ENCODE results near the gene PKNOX2. TPM values are rescaled to one million over a fixed set of nuclear protein-coding genes. Genes with fewer than 3 reads are reported as not detected.

Gene PKNOX2
- total RNA-seq, 2 experiments from 2014 or later, result not detected

GRCh38 chr11:125342281-125342930, 177.9 kb downstream of the PKNOX2 start:
- Mint-ChIP-seq H3K4me3 (no peak overlapping the region), H3K27me3 (peaks cover 11% of the 10 kb centered on the region), H3K9me3 (no peaks in the 10 kb centered on the region), H3K4me1 (no peaks in the 10 kb centered on the region), H3K36me3 (ENCODE audit: low read depth) (no peaks in the 10 kb centered on the region), H3K27ac (no peak overlapping the region)
- POLR2A ChIA-PET, result no interaction called here
- CTCF ChIA-PET, result no interaction called here
- no peak for DNase-seq

DNA sequence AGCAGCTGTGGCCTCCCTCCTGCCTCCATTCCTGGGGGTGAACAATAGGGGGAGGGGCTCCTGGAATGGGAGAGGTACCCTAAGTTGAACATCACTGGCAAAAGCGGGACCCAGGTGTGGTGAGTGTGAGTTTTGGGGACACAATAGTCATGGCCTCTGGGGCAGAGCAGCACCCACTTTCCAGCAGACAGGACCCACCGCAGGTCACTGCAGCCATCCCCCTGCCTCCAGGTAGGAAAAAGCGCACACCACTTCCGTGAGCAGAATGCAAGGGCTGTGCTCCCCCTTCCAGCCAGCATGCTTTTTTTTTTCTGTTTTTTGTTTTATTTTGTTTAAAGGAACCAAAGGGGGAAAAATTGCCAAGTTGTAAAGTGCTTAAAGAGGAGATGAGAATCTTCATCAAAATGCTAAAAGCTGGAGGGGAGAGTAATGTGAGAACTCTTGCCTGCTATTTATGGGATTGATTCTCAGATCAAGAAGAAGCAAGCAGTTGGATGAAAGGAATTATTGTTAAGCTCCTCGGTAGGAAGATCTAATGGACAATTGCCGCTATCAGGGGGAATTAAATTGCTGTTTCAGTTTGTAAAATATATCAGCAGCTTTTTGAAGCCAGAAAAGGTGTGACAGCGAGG, 178.7 kb downstream of the PKNOX2 start:
- DNase-seq, result no peak
- Mint-ChIP-seq H3K9me3 (no peaks in the 10 kb centered on the region), H3K36me3 (ENCODE audit: low read depth) (no peaks in the 10 kb centered on the region), H3K4me3 (no peak overlapping the region), H3K27ac (no peak overlapping the region), H3K27me3 (peaks cover 11% of the 10 kb centered on the region), H3K4me1 (no peaks in the 10 kb centered on the region)
- ChIA-PET POLR2A (no interaction called here), CTCF (interaction anchor here (0.6 to 1.2 kb wide), 3 partner anchors 14 to 591 kb away, joined by 3 read pairs; partner anchors contain the start of gene VSIG2)

DNA sequence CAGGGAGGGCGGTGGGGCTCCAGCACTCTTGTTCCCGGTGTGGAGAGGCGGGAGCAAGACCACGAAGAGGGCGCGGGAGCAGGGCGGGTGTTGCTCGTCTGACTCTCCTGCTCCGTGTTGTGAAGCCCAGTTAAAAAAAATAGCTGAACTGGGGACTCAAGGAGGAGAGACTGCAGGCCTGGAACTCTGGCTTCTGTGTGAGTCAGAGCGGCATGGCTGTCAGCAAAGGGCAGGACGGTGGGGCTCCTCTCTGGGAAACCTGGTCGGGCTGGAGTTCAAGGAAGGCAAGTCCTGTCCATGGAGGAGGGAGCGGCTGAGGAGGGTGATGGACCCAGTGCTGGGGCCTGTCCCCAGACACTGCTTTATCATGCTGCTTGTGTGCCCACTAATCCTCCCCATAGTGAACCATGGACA, 179.2 kb downstream of the PKNOX2 start:
- ChIA-PET POLR2A (no interaction called here), CTCF (interaction anchor here (0.9 to 1.2 kb wide), 2 partner anchors 14 to 25 kb away, joined by 3 read pairs; no protein-coding TSS in a partner anchor)
- Mint-ChIP-seq H3K27me3 (peaks cover 7% of the 10 kb centered on the region), H3K36me3 (ENCODE audit: low read depth) (no peaks in the 10 kb centered on the region), H3K27ac (no peak overlapping the region), H3K4me1 (no peaks in the 10 kb centered on the region), H3K9me3 (no peaks in the 10 kb centered on the region), H3K4me3 (no peak overlapping the region)
- no peak for DNase-seq

GRCh38 chr11:125344846-125345420, 180.4 kb downstream of the PKNOX2 start:
- peaks cover 5% of the 10 kb centered on the region for H3K27me3 Mint-ChIP-seq
- H3K4me1 Mint-ChIP-seq, result no peaks in the 10 kb centered on the region
- H3K27ac Mint-ChIP-seq, result no peak overlapping the region
- H3K36me3 Mint-ChIP-seq (ENCODE audit: low read depth), result no peaks in the 10 kb centered on the region
- no peak overlapping the region for H3K4me3 Mint-ChIP-seq
- POLR2A ChIA-PET, result no interaction called here
- CTCF ChIA-PET, result interaction anchor here (1.1 to 3.4 kb wide), 7 partner anchors 10 to 203 kb away, joined by 3 to 36 read pairs (median 13); no protein-coding TSS in a partner anchor
- DNase-seq, result no peak
- no peaks in the 10 kb centered on the region for H3K9me3 Mint-ChIP-seq

DNA sequence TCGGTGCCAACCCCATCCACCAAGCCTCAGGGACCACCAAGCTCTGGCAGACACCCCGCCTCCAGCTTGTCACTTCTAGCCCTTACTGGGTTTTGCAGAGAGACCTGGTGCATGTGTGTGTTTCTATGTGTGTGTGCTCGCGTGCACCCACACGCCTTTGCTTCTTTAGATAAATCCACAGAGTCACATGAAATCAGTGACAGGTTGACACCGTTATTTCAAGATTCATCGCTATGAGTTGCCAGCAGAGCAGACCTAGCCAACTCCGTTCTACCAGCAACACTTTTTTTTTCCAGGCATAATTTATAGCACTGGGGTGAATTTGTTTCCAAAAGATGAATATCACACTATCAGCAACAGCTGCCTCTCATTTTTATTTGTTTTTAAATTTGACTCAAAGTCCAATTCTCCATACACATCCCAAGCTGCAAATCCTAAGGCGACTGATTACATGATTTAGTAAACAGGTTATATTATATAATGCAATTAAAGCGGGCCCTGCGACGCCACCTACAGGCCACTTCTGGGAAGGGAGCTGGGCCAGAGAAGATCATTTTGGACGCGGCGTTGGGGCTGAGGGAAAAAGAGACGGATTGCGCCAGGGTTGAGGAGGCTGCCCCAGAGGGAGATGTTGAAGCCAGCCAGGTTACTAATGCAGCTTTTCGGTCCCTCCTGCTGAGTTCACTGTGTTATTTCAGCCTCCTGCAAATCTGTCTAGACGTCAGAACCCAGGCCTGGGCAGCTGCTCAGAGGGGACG, 181.0 kb downstream of the PKNOX2 start:
- H3K9me3 Mint-ChIP-seq, result no peaks in the 10 kb centered on the region
- no peaks in the 10 kb centered on the region for H3K36me3 Mint-ChIP-seq (ENCODE audit: low read depth)
- peak; percentile 47 for DNase-seq
- H3K27me3 Mint-ChIP-seq, result peaks cover 5% of the 10 kb centered on the region
- ChIA-PET CTCF (interaction anchor here (0.6 to 3.4 kb wide), 13 partner anchors 10 to 234 kb away, joined by 3 to 36 read pairs (median 5); partner anchors contain the start of gene TMEM218), POLR2A (no interaction called here)
- no peak overlapping the region for H3K27ac Mint-ChIP-seq
- no peak overlapping the region for H3K4me3 Mint-ChIP-seq
- no peaks in the 10 kb centered on the region for H3K4me1 Mint-ChIP-seq

DNA sequence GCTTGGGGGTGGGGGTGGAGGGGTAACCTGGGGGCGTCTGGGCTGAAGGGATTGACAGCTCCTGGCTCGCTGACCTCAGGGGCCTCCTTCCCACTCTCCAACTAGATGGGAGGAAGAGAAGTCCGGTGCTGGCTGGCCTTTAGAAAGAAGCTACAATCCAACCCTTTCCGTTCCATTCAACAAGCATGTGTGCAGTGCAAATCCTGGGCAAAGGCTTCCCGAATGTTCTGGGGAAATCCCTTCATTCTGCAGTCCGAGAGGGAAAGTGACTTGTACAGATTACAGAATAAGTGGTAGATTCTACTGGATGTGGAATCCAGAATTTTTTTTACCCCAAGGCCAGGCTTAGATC, 181.6 kb downstream of the PKNOX2 start:
- H3K27ac Mint-ChIP-seq, result no peak overlapping the region
- no peak for DNase-seq
- H3K4me3 Mint-ChIP-seq, result no peak overlapping the region
- no peaks in the 10 kb centered on the region for H3K9me3 Mint-ChIP-seq
- no peaks in the 10 kb centered on the region for H3K36me3 Mint-ChIP-seq (ENCODE audit: low read depth)
- H3K27me3 Mint-ChIP-seq, result peaks cover 5% of the 10 kb centered on the region
- H3K4me1 Mint-ChIP-seq, result no peaks in the 10 kb centered on the region
- CTCF ChIA-PET, result interaction anchor here (0.6 to 3.4 kb wide), 16 partner anchors 8 to 1360 kb away, joined by 3 to 36 read pairs (median 4); partner anchors contain the start of gene TMEM218
- POLR2A ChIA-PET, result no interaction called here

- Mint-ChIP-seq H3K4me3 (no peak overlapping the region), H3K27me3 (peaks cover 5% of the 10 kb centered on the region), H3K36me3 (ENCODE audit: low read depth) (no peaks in the 10 kb centered on the region), H3K4me1 (no peaks in the 10 kb centered on the region), H3K9me3 (no peaks in the 10 kb centered on the region), H3K27ac (no peak overlapping the region)
- CTCF ChIA-PET, result interaction anchor here (0.6 to 3.4 kb wide), 14 partner anchors 8 to 1360 kb away, joined by 3 to 36 read pairs (median 5); no protein-coding TSS in a partner anchor
- DNase-seq, result no peak
- POLR2A ChIA-PET, result no interaction called here
Observed at GRCh38 chr11:125346565-125347260, 182.2 kb downstream of the PKNOX2 start.

DNA sequence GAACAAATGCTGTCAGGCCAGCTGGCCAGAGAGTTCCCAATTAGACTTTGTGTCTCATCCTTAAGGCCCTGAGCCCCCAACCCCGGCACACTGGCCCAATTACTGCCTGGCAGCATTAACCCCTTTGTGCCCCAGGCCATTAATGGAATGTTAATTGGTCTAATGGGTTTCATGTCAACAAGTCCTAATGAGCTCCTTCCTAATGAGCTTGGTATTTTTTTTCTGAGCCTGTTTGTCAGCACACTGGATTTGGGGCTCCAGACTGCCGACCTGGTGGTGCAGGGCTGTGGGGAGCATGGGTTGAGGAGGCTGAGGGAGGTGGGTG, 182.7 kb downstream of the PKNOX2 start:
- Mint-ChIP-seq H3K9me3 (no peaks in the 10 kb centered on the region), H3K4me1 (no peaks in the 10 kb centered on the region), H3K4me3 (no peak overlapping the region), H3K27me3 (peaks cover 6% of the 10 kb centered on the region), H3K36me3 (ENCODE audit: low read depth) (no peaks in the 10 kb centered on the region), H3K27ac (no peak overlapping the region)
- DNase-seq, result no peak
- POLR2A ChIA-PET, result no interaction called here
- CTCF ChIA-PET, result interaction anchor here (1.0 to 3.4 kb wide), 7 partner anchors 8 to 62 kb away, joined by 3 to 36 read pairs (median 4); no protein-coding TSS in a partner anchor

- peaks cover 6% of the 10 kb centered on the region for H3K27me3 Mint-ChIP-seq
- H3K4me1 Mint-ChIP-seq, result no peaks in the 10 kb centered on the region
- H3K36me3 Mint-ChIP-seq (ENCODE audit: low read depth), result no peaks in the 10 kb centered on the region
- ChIA-PET CTCF (interaction anchor here (0.9 to 1.0 kb wide), 2 partner anchors 22 to 387 kb away, joined by 3 read pairs; no protein-coding TSS in a partner anchor), POLR2A (no interaction called here)
- no peak for DNase-seq
- no peak overlapping the region for H3K4me3 Mint-ChIP-seq
- no peak overlapping the region for H3K27ac Mint-ChIP-seq
- no peaks in the 10 kb centered on the region for H3K9me3 Mint-ChIP-seq
Observed at GRCh38 chr11:125348141-125348651, 183.6 kb downstream of the PKNOX2 start.

GRCh38 chr11:125348674-125349309, 184.2 kb downstream of the PKNOX2 start:
- no peaks in the 10 kb centered on the region for H3K4me1 Mint-ChIP-seq
- no peak overlapping the region for H3K4me3 Mint-ChIP-seq
- H3K27ac Mint-ChIP-seq, result no peak overlapping the region
- no peaks in the 10 kb centered on the region for H3K36me3 Mint-ChIP-seq (ENCODE audit: low read depth)
- peak; percentile 40 for DNase-seq
- peaks cover 4% of the 10 kb centered on the region for H3K27me3 Mint-ChIP-seq
- no peaks in the 10 kb centered on the region for H3K9me3 Mint-ChIP-seq
- POLR2A ChIA-PET, result no interaction called here
- CTCF ChIA-PET, result interaction anchor here (0.9 to 2.4 kb wide), 3 partner anchors 15 to 388 kb away, joined by 3 to 6 read pairs (median 3); no protein-coding TSS in a partner anchor

DNA sequence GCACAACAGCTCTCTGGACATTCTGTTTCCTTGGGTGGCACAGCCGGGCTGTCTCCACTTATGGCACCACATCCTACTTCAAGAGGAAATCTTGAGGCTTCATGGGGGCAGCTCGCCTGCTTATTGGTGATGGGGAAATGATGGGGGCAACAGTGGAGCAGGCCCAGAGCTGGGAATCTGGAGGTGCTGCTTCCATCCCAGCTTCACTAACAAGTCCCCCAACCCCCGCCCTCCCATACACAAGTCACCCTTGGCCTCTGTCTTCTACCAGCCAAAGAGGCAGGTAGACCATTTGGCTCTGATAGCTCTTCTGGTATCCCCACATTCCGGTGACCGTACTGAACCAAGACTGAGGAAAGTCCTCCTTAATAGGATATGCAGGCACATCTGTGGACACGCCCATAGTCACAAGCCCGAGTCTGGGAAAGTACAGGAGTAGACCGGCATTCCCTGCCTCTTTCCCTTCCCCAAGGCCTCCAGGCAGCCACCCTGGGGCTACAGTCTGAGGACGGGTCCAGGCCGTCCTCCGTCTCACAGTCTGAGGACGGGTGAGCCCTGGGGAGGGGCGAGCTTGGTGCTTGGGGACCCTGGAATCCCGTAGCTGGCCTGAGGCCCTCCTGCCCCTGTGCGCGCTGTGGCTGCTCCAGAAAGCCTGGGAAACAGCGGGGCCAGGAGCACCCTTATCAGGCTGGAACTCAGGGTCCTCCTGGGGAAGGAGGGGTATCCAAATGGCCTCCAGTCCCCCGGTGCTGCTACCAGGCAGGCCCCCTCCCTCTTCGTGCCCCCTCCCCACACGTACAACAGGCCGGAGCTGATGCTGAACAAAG, 185.9 kb downstream of the PKNOX2 start:
- POLR2A ChIA-PET, result no interaction called here
- Mint-ChIP-seq H3K36me3 (ENCODE audit: low read depth) (no peaks in the 10 kb centered on the region), H3K27me3 (peaks cover 4% of the 10 kb centered on the region), H3K4me3 (no peak overlapping the region), H3K4me1 (peaks cover 5% of the 10 kb centered on the region), H3K27ac (no peak overlapping the region), H3K9me3 (no peaks in the 10 kb centered on the region)
- no peak for DNase-seq
- CTCF ChIA-PET, result interaction anchor here (0.7 to 2.4 kb wide), 2 partner anchors 14 to 466 kb away, joined by 3 to 6 read pairs; no protein-coding TSS in a partner anchor
